HG03108 (cell line): ENCODE results near the gene PODNL1.

Experiments
- ATAC-seq: cut with Tn5 transposase; IDR thresholded peaks from one replicate; pipeline ENCODE4 v1.9.1; 2021; ENCODE audit warnings: moderate library complexity; ENCODE audit not compliant: unreplicated experiment

The PODNL1 gene

GRCh38 chr19:13958043-13958442, 19.8 kb upstream of the PODNL1 start:
- no peak for ATAC-seq

GRCh38 chr19:13957051-13957450, 18.8 kb upstream of the PODNL1 start:
- no peak for ATAC-seq

DNA sequence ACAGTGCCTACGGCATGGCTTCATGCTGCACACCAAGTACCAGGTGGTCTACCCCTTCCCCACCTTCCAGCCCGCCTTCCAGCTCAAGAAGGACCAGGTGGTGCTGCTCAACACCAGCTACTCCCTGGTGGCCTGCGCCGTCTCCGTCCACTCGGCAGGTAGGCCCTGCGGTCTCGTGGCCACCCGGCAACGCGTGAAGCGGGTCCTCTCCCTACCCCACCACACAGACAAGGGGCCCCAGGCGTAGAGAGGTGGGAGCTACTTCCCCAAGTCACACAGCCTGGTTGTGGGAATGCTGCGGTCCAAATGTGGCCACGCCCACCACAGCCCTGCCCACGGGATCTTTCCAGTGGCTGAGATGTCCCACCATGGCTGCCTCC, 18.1 kb upstream of the PODNL1 start:
- no peak for ATAC-seq

DNA sequence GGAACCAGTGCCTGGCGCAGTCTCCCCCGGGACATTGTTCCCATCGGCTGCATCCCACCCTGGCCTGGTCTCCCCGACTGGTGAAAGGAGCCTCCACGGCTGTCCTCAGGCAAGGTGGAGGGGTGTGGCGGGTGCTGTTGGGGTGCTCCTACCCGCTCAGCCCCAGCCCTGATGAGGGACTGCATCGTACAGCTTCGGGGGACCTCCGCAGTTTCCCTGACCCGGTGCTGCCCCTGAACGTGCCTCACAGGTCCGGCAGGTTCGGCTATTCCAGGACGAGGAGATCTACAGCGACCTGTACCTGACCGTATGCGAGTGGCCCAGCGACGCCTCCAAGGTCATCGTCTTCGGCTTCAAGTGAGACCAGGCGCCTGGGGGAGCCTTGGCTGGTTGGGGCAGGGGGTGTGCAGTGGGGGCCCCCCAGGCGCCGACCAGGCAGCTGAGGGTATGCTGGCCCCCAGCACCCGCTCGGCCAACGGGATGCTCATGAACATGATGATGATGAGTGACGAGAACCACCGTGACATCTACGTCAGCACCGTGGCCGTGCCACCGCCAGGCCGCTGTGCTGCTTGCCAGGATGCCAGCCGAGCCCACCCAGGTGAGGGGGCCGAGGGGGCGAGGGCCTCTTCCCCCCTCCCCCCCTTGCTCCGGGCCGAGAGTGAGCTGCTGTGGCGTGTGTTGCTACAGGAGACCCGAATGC, 17.6 kb upstream of the PODNL1 start:
- no peak for ATAC-seq

DNA sequence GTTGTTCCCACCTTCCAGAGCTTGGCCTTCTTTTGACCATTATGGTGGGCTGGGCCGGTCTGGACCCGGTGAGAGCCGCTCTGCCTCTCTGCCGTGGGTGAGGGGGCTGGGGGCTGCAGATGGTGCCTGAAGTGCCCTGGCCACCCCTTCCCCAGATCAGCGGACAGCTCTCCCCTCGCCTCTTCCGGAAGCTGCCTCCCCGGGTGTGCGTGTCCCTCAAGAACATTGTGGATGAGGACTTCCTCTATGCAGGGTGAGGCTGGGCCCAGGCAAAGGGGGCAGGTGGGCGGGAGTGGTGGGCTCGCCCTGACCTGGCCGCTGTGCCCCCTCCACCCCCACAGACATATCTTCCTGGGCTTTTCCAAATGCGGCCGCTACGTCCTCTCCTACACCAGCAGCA, 16.0 kb upstream of the PODNL1 start:
- no peak for ATAC-seq

DNA sequence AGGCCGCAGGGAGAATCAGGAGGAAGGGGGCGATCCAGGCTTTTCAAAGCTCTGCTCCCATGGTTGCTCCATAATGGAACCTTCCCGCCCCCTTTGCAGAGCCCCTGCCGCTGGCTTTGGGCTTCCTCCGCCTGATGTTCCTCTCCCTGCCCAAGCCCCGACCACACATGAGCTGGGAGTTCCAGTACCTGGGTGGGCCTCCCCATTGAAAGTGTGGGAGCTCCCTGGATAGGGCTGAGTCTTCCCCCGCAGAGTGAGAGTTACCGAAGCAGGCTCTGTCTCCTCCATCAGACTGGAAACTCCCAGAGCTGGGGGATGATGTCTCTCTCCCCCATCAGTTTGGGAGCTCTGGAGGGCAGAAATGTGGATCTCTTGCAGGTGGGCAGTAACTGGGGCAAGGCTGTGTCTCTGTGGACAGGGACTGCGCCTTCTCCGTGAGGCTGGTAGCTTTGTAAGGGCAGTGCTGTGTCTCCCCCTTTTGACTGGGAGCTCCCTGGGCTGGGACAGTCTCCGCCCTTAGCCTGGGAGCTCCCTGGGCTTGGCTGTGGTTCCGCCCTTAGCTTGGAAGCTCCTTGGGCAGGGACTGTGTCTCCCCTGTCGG, 14.8 kb upstream of the PODNL1 start:
- no peak for ATAC-seq

- peak; percentile 98 for ATAC-seq
These were observed 14.1 kb upstream of the PODNL1 start, which contains the start of gene DCAF15 for GRCh38 chr19:13952154-13952930. Gene DCAF15, plus strand, starts transcription at chr19:13952509. Its CDS starts 4 bp downstream, at chr19:13952513.

GRCh38 chr19:13951799-13952153, 13.6 kb upstream of the PODNL1 start:
- ATAC-seq, result peak; percentile 1

- no peak for ATAC-seq
These were observed 12.8 kb upstream of the PODNL1 start for GRCh38 chr19:13951043-13951442.

GRCh38 chr19:13946414-13946813, 8.2 kb upstream of the PODNL1 start:
- no peak for ATAC-seq

- no peak for ATAC-seq
These were observed 3.9 kb upstream of the PODNL1 start for GRCh38 chr19:13942023-13942684.

- no peak for ATAC-seq
These were observed 527 bp downstream of the PODNL1 start for GRCh38 chr19:13937479-13938300.

DNA sequence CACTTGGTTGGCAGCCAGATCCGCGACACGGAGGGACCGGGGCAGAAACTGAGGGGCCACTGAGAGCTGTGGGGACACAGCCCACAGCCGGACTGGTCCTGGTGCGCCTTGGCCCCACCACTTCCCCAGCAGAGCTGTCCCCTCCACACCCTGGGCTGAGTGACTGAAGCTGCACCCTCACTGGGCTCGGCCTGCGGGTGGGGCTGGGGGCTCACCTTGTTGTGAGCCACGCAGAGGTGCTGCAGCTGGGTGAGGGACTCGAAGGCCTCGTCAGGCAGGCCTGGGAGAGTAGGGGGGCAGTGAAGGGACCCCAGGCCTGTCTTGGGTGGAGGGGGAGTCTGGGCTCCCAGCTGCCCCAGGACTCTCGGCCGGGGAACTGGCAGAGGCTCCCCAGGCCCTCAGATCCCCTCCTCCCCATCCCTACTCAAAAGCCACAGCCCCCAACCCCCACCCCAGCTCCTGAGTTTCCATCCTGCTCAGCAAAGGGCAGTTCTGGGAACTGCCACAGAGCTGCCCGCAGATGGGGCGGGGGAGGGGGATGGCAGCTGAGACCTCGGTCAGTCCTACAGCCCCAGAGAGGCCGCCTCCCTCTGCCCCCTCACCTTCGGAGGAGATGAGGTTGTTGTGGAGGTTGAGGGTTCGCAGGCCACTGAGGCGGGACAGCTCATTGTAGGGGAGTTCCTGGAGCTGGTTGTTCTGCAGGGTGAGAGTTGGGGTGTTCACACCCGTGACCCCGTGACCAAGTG, 2.3 kb downstream of the PODNL1 start:
- no peak for ATAC-seq

DNA sequence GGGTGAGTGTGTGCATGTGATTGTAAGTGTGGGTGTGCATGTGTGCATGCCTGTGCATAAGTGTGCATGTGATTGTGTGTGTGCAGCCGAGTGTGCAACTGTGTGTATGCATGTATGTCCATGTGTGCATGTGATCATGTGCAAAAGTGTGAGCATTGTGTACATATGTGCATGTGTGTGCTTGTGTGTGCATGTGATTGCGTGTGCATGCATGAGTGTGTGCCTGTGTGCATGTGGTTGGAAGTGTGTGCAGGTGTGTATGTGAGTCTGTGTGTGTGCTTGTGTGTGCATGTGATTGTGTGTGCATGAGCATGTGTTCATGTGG, 3.5 kb downstream of the PODNL1 start:
- no peak for ATAC-seq

DNA sequence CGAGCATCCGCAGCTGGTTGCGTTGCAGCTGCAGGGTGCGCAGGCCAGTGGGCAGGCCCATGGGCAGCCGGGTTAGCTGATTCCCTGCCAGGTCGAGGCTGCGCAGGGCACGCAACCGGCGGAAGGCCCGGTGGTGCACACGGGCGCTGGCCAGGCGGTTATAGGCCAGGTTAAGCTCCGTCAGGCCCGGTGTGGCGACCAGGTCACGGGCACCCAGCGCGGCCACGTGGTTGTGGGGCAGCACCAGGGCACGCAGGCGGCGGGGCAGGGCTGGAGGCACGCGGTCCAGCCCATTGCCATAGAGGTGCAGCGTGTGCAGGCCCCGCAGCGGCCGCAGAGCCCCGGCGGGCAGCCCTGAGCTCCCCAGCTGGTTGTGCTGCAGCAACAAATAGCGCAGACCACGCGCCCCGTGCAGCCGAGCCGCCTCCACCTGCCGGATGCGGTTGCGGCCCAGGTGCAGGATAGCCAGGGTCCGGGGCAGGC, 5.3 kb downstream of the PODNL1 start:
- no peak for ATAC-seq

DNA sequence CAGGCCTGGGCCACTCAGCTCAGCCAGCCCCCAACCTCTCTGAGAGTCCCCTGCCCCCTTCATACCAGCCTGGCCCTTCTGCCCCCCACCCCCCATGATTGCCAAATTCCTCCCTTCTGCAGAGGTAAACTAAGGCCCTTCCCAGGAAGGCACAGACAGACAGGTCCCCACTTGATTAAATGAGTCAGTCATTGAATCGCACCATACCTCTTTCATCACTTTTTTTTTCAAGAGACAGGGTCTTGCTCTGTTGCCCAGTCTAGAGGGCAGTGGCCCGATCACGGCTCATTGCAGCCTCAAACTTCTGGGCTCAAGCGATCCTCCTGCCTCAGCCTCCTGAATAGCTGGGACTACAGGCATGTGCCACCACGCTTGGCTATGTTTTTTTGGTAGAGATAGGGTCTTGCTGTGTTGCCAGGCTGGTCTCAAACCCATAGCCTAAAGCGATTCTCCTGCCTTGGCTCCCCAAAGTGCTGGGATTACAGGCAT, 6.0 kb downstream of the PODNL1 start:
- ATAC-seq, result no peak

GRCh38 chr19:13931391-13932148, 6.6 kb downstream of the PODNL1 start:
- no peak for ATAC-seq

DNA sequence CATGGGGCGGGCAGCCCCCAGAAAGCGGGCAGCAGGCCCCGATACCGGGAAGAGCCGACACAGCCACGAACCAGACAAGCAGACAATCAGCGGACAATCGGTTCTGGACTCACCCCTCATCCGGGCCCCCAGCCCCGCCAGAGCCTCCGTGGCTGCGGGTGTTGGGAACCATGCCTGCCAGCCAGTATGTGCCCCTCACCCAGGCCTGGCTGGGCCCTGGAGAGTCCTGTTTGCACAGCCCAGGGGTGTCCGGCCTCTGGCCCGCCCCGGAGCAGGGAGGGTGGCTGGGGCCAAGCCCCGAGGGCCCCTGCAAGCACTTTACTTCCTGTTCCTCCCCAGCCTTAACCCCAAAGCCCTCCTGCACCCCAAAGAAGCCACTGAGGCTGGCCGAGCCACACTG, 7.8 kb downstream of the PODNL1 start:
- ATAC-seq, result no peak

DNA sequence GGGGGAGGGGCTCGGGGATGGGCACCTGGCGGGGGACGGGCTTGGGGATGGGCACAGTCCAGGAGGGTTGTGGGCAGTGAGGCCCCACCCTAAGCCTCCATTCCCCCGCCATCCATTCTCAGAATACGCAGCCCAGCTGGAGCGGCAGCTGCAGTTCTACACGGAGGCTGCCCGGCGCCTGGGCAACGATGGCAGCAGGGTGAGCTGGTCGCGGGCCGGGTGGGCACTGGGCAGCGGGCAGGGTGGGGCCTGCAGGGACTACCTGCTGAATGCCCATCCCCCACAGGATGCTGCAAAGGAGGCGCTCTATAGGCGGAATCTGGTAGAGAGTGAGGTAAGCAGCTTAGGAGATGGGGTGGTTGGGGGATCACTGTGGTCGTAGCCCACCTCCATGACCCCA, 8.3 kb downstream of the PODNL1 start:
- ATAC-seq, result no peak
